ENCODE data around the gene SRSF12.
"Not testable (repeated sequence)": the region's sequence is repeated elsewhere in the genome, so short reads cannot be mapped to it uniquely, and the experiment has no call there.

SRSF12 gene

DNA sequence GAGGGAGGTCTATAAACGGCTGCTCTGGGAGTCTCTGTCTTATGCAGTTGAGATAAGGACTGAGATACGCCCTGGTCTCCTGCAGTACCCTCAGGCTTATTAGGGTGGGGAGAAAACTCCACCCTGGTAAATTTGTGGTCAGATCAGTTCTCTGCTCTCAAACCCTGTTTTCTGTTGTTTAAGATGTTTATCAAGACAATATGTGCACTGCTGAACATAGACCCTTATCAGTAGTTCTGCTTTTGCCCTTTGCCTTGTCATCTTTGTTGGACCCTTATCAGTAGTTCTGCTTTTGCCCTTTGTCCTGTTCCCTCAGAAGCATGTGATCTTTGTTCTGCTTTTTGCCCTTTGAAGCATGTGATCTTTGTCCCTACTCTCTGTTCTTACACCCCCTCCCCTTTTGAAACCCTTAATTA, 10.4 kb upstream of the SRSF12 start:
- DNase-seq (ENCODE audit: low spot score), result not testable (repeated sequence)

DNA sequence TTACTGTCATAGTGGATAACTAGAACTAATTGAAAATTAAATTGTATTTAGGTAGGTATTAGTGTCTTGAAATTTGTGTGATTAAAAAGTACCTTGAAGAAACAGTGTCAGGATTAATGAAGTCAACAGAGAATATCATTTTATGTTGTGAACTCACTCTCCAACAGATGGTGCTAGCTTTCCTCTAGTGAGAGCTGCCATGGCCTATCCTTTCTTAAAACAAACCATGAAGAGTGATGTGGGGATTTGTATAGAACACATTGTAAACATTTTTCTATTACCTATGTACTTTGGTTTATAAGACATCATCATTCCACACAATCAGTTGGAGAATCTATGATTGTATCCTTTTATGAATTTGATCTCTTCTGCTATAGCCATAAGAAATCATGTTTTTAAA, 4.8 kb upstream of the SRSF12 start:
- peak; percentile 41 for DNase-seq (ENCODE audit: low spot score)

DNA sequence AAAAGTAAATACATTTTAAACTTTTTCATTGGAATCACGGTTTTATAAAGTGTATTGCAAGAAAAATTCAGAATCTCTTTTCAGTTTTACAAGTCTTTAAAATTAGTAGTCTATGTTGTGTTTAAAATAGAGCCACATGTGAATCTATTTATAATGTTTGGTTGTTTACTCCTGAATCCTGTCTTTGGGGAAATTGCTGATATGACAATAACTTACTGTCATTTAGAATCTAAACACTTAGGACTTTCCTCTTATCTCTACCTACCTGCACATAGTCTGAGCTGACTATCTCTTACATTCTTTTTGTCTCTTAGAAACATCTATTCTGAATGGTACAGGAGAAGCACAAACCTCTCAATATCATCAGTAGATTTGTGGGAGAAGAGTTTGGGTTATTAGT, 4.1 kb upstream of the SRSF12 start:
- DNase-seq (ENCODE audit: low spot score), result no peak

GRCh38 chr6:89120371-89120770, 2.5 kb upstream of the SRSF12 start:
- DNase-seq (ENCODE audit: low spot score), result no peak

DNA sequence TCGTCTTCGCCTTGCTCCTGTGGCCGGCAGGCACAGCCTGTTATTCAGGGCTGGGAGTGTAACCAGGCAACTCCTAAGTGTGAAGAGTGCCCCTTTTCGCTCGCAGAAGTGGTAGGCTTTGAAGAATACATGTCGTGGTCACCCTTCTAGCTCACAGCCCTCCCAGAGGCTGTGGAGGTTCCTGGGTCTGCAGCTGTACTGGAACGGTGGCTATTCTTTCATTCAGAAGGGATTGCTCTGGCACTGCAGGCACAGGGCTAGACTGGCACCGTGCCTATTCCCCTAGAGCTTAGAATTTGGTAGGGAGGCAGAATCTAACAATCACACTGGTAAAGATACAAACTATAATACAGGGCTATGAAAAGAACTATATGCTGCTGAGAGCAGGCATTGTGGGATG, 1.1 kb upstream of the SRSF12 start:
- DNase-seq (ENCODE audit: low spot score), result no peak

- DNase-seq (ENCODE audit: low spot score), result no peak
These were observed 1.2 kb downstream of the SRSF12 start for GRCh38 chr6:89116702-89117101.

GRCh38 chr6:89111933-89112332, 5.9 kb downstream of the SRSF12 start:
- no peak for DNase-seq (ENCODE audit: low spot score)

DNA sequence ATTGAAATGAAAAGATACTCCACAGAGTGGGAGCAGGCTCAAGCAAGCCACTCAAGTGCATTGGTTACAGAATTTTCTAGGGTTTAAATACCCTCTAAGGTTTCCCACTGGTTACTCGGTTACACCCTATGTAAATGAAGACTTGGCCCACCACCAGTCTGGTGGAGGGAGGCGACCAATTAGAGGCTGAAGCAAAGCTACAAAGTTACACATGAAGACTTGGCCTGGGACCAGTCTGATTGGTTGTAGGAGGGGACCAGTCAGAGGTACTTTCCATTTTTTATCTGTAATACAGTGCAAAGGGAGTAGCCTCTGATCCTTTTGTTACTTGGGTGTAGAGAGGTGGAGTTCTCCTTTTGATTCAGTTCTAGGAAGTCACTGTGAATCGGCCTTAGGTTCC, 7.6 kb downstream of the SRSF12 start:
- DNase-seq (ENCODE audit: low spot score), result no peak

- no peak for DNase-seq (ENCODE audit: low spot score)
These were observed 17.8 kb downstream of the SRSF12 start for GRCh38 chr6:89100114-89100513.

- no peak for DNase-seq (ENCODE audit: low spot score)
These were observed 19.4 kb downstream of the SRSF12 start for GRCh38 chr6:89098461-89098860.

- DNase-seq (ENCODE audit: low spot score), result no peak
These were observed 30.0 kb downstream of the SRSF12 start for GRCh38 chr6:89087881-89088280.

GRCh38 chr6:89085409-89086205, 32.3 kb downstream of the SRSF12 start:
- DNase-seq (ENCODE audit: low spot score), result no peak

- DNase-seq (ENCODE audit: low spot score), result no peak
These were observed 32.9 kb downstream of the SRSF12 start for GRCh38 chr6:89084954-89085353.

DNA sequence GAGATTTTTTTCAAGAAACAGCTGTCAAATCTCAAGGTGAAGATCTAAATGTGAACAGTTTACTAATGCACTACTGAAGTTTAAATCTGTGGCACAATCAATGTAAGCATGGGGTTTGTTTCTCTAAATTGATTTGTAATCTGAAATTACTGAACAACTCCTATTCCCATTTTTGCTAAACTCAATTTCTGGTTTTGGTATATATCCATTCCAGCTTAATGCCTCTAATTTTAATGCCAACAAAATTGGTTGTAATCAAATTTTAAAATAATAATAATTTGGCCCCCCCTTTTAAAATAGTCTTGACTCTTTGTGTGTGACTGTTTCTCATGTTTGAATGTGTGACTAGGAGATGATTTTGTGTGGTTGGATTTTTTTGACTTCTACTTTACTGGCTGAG, 33.3 kb downstream of the SRSF12 start:
- no peak for DNase-seq (ENCODE audit: low spot score)

DNA sequence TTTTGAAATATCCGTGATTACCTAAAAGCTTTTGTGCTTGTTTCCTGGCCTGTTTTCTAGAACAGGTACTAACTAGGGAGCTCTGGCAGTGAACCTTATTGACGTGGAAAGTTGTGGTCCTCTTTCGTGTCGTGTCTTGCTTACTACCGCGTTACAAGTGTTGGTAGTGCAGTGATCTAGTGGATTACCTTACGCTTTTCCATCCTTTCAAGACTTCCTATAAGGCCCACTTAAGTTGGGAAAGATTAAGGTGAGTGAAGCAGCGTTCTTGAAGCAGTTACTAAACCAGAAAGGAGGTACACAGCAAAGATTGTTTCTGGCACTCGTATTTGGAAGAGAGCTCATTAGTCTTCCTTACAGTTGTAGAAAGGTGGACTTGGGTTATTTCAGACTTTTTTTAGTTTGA, 35.4 kb downstream of the SRSF12 start:
- no peak for DNase-seq (ENCODE audit: low spot score)

DNA sequence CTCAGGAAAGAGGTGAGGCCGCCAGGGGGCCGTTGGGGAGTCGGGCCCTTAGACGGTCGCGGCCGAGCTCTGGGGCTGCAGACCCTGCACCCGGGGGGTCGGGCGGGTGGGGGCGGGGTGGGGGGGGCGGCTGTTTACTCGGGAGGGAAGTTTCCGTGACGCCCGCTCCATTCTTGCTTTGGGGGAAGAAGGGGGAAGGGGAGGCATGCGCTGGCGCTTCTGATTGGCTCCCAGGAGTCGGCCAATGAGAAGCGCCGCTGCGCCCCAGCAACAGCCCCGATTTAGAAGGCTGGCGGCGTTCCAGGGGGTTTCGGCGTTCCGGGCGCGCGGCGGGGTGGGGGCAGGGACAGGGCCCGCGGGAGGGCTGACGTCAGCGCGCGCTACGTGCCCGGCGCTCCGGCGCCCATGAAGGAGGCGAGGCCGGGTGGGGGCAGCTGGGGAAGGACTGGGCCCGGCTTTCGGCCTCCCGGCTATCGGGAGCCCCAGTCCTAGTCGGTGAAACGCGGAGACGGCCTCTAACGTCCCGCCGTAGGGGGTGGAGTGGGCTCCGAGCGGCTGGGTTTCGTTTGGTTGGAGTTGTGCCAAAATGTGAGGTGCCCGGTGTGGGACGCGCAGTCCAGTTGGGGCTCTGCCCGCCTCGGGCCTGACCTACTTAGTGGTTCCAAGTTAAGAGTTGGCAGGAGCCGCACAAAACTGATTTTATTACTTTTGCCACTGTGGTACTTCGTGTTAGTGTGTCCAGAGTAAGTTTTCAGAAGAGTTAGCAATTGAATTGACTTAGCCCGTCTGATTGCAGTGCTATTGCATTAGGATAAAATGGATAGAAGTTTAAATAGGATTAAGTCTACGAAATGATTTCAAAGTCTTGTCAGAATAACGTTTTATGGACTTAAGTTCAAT, 36.2 kb downstream of the SRSF12 start:
- peak; percentile 95 for DNase-seq (ENCODE audit: low spot score)

- DNase-seq (ENCODE audit: low spot score), result no peak
These were observed 36.8 kb downstream of the SRSF12 start for GRCh38 chr6:89081129-89081422.

DNA sequence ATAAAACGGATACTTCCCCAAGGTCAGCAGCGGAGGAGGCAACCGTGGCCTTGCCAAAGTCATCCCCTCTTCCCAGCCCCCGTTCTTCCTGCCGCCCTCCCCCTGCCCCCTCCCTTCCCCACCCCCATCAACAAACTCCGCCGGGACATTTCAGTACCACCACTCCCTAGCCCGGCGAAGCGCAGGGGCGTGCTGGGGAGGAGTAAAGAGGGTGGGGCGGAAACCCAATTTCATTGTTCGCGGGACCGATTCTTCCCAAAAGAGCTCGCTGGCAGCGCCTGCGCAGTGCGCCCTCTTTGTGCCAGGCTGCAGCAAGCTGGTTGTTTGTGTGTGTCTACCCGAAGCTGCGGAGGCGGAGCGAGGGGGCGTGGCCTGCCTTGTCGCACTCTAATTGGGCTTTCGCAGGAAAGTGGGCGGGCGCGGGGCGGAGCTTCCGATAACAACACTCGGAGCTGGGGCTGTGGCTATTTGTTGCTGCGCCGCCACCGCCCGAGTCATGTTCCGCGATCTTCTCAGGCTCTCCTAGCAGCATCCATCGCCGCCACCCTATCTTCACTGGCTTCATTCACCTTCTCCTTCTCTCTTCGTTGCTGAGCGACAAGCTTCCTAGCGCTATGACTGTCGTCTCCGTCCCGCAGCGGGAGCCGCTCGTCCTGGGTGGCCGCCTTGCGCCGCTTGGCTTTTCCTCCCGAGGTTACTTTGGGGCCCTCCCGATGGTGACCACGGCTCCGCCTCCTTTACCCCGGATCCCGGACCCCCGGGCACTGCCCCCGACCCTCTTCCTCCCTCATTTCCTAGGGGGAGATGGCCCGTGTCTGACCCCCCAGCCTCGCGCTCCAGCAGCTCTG, 37.4 kb downstream of the SRSF12 start, which contains the start of gene PNRC1:
Gene PNRC1, plus strand, starts transcription at position 471 of the 848 bp plus-strand sequence. Its CDS starts 144 bp downstream, at position 615.
- peak; percentile 98 for DNase-seq (ENCODE audit: low spot score)

DNA sequence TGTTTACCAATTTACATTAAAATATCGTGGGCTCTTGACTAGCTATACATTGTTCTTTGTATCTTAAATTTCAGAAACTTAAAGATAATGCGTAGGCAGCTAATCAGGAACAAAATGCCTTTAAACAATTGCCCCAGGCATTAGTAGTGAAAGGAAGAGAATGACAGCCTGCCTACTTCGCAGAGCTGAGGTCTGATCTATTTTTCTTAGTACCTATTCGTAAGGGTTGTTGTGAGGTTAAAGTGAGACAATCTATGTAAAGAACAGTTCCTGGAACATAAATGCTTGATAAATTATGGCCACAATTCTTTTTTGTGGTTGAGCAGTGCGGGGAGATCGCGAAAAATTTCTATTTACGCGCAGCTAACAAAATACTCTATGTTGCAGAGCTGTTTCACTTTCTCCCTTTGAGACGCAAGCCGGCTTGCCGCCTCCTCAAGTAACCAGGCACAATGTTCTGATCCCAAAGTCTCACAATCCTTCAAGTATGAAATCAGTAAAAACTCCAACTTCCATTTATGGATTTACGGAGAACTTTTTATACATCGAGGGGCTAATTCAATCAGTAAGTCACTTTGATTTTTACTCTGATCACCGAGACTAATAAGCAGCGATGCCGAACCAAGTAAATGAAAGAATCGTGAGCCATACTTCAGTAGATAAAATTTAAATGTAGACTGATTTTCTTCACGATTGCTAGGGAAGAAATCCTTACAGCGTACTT, 38.2 kb downstream of the SRSF12 start:
- peak; percentile 34 for DNase-seq (ENCODE audit: low spot score)

GRCh38 chr6:89073840-89074239, 44.0 kb downstream of the SRSF12 start:
- DNase-seq (ENCODE audit: low spot score), result no peak

DNA sequence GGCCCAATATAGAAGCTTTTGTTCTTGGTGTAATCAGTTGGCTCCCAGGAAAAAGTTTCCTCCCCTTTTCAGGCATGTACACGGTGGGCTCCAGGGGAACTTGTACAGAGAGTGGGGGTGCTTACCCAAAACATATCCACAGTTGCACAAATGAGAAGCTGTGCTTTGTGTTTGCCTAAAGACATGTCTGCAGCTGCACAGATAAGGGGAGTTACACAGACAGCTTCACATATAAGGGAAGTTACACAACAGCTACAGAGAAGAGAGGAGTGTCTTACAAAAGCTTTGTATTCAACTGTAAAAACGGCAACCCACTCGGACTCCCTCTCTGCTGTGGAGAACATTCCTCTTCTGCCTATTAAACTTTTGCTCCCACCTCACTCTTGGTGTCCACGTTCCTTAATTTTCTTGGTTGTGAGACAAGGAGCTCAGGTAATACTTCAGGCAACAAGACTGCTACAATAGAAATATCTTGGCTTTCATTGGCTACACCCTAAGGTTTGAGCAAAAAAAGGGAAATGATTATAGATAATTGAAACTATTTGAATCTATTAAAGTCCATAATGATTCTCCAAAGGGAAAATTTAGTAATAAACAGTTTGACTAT, 44.8 kb downstream of the SRSF12 start:
- DNase-seq (ENCODE audit: low spot score), result no peak

Data from AG08396 (cell line).